IPS DF 19.7 (cell line): ENCODE data around the gene DDIT3.
"Not testable (repeated sequence)": the region's sequence is repeated elsewhere in the genome, so short reads cannot be mapped to it uniquely, and the experiment has no call there.

Source experiments
- DNase-seq: peaks from one replicate; pipeline ENCODE4 v3.0.0-alpha.2; 2013; ENCODE audit warnings: low read depth, low spot score

DDIT3 gene

DNA sequence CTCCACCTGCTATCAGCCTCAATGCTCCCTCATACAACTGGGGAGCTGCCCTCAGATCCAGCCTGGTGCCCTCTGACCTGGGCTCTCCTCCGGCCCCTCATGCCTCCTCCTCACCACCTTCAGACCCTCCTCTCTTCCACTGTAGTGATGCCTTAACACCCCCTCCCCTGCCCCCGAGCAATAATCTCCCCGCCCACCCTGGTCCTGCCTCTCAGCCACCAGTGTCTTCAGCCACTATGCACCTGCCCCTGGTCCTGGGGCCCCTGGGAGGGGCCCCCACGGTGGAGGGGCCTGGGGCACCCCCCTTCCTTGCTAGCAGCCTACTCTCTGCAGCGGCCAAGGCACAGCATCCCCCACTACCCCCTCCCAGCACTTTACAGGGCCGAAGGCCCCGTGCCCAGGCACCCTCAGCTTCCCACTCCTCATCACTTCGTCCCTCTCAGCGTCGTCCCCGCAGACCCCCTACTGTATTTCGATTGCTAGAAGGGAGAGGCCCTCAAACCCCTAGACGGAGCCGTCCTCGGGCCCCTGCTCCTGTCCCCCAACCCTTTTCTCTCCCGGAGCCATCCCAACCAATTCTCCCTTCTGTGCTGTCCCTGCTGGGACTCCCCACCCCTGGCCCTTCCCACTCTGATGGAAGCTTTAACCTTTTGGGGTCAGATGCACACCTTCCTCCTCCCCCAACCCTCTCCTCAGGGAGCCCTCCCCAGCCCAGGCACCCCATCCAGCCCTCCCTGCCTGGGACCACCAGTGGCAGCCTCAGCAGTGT lies 5.5 kb upstream of the DDIT3 start:
- DNase-seq = no peak

DNA sequence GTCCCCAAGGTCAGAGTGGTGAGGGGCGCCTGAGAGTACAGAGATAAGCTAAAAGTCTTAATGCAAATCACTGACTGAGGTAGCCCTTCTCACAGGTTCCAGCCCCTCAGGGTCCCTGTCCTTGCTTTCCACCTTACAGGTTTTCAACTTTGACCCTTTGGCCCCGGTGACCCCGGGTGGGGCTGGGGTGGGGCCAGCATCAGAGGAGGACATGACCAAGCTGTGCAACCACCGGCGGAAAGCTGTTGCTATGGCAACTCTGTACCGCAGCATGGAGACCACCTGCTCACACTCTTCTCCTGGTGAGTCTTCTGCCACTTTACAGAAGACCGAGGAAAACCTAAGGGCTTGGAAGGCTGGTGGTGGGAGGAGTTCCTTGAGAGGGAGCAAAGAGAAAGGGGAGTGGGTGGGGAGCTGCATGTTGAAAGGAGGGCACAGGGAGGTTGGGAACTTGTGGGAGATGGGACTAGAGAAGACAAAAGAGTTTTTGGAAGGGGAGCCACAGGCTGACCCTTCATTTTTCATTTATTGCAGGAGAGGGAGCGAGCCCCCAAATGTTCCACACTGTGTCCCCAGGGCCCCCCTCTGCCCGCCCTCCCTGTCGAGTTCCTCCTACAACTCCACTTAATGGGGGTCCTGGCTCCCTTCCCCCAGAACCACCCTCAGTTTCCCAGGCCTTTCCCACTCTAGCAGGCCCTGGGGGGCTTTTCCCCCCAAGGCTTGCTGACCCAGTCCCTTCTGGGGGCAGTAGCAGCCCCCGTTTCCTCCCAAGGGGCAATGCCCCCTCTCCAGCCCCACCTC lies 4.7 kb upstream of the DDIT3 start:
- no peak for DNase-seq

DNA sequence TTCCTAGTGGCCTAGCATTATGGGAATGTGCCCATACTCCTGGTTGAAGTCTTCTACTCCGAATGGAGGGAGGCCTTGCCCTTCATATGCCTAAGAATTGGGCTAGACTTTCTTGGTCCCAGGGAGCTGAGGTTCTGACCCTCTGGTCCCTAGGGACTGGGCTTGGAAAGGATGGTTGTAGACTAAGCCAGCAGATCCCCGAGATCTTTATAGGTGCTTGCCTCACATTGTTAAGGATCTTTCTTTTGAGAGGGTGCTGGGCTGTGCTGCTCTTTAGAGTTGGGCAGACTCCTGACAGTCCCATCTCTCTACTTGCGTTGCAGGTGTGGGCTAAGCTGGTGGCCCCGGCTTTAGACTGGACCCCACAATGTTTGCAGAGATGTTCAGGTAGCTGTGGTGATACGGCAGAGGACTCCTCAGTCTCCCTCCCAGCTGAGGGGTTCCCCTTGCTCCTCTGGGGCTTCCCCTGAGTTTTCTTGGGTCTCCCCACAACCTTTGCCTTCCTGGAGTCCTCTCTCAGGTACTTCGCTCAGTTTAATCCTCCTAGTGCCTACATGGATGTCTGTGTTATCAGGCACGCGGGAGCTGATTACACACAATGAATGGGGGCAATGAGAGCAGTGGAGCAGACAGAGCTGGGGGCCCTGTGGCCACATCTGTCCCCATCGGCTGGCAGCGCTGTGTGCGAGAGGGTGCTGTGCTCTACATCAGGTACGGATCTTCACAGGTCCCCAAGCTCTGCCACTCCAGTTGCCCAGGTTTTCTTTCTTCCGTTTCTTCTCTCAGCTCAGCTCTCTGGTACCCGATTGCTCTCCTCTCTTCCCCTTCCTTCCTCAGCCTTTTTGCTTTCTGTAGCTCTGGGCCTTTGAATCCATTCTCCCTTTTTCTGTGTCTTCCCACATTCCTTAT lies 3.6 kb upstream of the DDIT3 start:
- no peak for DNase-seq

DNA sequence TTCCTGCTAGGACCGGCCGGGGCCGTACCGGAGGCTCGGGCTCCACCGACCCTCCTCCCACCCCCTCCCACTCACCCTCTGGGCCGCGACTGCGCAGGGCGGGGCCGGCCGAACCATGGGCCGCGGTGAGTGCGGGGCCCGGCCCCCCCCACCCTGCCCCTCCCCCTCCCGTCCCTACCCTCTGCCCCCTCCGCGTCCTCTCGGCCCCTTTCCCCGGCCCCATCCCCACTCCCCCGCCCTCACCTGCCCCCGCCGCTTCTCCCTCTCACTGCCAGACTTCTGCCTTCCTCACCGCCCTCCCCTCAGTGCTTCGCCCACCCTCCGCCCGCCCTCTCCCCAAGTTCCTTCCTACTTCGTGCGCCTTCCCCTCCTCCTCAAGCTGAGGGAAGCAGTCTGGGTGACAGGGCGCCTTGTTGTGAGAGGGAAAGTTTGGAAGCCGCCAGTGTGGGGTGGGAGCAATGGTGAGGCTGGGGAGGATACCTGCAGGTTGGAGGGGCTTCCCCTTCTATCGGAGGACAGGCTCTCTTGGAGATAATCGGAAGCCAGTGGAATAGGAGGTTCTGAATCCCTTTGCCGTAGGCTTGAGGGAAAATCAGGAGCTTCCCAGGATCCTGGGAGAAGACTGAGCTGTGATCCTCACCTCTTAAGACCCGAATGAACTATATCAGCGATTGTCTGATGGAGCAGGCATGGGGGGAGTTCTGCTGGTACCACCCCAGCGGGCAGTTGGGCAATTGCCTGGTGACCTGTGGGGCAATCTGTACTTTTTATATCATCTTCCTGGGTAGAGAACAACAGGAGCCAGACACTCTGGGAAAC lies 2.8 kb upstream of the DDIT3 start:
- DNase-seq = no peak

DNA sequence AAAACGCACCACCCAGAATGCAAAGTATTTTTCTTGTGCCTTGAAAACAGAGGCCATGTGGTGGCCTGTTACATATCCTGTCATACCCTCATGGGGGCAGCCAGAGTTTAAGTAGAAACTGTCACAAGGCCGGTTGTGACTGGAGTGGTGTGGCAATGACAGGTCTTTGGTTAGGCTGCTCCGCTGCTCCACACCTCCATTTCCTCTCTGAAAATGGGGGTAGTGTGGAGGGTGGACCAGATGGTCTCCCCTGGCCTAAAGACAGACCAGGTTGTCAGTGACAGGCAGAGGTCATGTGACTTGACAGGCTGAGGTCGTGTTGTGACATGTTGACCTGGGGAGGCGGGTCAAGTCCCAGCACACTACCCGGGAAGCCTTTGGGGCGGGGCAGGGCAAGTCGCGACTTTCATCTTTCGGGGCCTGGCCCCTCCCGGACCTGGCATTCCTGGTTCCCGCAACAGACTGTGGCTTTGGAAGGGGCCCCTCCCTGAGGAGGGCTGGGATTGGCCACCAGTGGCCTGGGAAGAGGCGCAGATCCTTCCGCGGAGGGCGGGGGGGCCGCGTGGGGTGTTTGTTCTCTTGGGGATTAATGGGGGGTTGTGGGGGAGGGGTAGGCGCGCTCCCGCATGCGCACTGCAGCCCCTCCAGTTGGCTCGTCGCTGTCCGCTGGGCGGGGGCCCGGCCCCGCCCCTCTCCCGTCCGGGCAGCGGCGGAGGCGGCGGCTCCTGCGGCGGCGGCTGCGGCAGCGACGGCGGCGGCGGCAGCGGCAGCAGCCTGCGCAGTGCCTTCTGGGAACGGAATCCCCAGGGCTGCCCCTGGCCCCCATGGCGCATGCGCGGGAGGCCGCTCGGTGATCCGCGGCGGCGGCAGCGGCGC lies 1.9 kb upstream of the DDIT3 start, which contains the start of gene MBD6:
TSS of gene MBD6 (plus strand) at position 814 of the 876 bp plus-strand sequence. CDS start 1,480 bp downstream, outside the sequence.
- no peak for DNase-seq

DNA sequence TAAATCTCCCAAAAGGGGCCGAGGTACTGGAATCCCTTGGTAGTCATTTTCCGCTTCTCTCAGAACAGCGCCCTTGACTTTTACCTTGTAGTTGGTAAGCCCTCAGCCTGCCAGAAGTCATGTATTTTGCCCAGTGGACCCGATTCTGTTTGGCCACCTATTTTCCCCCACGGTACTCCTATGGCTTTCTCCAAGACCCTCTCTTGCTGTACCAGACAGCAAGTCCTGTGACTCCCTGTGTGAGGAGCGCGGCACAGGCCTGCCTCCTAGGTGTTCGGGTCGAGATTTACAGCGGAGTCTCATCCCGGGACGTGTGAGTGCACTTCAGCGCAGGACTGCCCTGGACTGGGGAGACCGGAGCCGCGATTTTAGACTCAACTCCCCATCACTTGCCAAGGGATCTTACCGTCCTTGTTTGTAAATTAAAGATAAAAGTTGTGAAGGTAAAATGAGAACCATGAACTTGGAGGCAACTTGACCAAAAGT lies 1.3 kb upstream of the DDIT3 start:
- no peak for DNase-seq

DNA sequence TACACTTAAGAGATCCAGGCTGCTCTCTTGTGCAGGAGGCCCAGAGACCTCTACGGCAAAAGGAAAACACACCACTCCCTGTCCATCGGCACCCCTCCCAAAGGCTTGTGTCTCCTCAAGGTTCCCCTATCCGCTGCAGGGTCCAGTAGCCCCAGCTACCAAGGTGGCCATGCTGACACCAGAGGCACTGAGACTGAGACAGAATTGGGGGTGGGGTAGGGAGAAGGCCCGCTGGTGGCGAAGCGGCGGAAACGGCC lies 590 bp downstream of the DDIT3 start:
- no peak for DNase-seq

DNA sequence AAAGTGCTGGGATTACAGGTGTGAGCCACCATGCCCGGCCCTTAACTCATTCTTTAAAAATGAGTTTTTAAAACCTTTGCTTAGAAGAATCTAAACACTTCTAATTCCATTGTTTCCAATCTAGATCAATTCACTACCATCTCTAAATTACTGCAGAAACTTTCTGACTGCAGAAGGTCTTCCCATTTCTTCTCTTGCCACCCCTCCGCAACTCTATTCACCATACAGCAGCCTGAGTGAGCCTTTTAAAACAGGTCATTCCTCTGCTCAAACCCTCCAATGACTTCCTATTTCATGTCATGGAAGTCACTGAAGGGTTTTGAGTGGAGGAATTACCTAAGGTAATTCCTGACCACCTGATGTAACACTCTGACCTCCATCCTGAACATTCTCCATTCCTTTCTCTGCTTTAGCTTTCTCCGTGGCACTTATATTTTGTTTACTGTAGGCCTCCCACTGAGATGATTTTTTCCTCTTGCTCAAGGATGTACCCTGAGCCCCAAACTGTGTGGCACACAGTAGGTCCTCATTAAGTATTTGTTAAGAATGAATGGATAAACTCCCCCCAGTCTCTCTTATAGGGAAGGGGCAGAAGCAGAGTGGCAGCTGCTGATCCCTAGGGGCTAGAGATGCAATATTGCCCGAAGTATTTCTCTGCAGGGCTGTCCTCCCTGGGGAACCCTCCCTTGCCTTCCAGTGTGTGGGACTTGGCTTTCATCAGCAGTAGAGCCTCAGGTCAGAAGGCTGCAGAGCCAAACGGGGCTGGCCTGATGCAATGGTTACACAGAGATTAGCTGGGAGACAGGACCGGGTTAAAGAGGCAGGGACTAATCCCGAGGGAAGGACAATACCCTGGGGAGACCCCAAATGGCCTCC lies 1.2 kb downstream of the DDIT3 start:
- DNase-seq = no peak

DNA sequence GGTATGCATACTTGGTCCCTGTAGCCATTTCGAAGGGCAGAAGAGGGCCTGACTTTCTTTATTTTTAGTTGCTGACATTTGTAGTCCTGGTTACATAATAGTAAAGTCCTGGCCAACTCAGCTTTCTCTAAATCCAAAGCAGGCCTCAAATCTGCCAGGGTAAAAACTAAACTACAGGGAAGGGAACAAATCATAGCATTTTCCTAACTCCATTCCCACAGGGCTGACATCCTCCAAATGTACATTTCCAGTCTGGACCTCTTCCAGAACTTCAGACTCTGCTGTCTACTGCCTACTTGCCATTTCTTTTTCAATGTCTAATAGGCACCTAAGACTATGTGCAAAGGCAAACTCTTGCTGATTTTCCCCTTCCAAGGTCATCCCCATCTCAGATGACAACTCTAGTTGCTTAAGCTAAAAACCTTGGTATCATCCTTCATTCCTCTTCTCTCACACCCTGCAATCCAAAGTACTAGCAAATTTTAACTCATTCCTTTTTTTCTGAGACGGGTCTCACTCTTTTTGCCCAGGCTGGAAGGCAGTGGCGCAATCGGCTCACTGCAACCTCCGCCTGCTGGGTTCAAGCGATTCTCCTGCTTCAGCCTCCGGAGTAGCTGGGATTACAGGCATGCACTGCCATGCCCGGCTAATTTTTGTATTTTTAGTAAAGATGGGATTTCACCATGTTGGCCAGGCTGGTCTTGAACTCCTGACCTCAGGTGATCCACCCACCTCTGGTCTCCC lies 2.0 kb downstream of the DDIT3 start:
- no peak for DNase-seq

DNA sequence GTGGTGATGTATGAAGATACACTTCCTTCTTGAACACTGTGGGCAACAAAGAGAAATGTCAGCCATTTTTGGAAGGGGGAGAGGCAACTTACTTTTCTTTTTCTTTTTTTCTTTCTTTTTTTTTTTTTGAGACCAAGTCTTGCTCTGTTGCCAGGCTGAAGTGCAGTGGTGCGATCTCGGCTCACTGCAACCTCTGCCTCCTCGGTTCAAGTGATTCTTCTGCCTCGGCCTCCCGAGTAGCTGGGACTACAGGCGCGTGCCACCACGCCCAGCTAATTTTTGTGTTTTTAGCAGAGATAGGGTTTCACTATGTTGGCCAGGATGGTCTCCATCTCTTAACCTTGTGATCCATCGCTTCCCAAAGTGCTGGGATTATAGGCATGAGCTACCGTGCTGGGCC lies 2.6 kb downstream of the DDIT3 start:
- DNase-seq = not testable (repeated sequence)

DNA sequence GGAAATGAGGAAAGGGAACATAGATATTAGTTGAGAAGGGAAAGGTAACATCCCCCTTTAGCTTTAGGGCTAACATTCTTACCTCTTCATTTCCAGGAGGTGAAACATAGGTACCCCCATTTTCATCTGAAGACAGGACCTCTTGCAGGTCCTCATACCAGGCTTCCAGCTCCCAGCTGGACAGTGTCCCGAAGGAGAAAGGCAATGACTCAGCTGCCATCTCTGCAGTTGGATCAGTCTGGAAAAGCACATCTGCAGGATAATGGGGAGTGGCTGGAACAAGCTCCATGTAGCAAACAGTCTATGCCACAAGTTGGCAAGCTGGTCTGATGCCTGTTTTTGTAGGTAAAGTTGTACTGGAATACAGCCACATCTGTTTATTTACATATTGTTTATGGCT lies 3.1 kb downstream of the DDIT3 start:
- no peak for DNase-seq

DNA sequence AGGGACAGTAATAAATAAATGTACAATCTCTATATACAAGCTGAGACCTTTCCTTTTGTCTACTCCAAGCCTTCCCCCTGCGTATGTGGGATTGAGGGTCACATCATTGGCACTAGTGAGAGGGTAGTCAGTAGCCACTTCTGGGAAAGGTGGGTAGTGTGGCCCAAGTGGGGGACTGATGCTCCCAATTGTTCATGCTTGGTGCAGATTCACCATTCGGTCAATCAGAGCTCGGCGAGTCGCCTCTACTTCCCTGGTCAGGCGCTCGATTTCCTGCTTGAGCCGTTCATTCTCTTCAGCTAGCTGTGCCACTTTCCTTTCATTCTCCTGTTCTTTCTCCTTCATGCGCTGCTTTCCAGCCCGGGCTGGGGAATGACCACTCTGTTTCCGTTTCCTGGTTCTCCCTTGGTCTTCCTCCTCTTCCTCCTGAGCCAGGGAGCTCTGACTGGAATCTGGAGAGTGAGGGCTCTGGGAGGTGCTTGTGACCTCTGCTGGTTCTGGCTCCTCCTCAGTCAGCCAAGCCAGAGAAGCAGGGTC lies 3.6 kb downstream of the DDIT3 start:
- no peak for DNase-seq

DNA sequence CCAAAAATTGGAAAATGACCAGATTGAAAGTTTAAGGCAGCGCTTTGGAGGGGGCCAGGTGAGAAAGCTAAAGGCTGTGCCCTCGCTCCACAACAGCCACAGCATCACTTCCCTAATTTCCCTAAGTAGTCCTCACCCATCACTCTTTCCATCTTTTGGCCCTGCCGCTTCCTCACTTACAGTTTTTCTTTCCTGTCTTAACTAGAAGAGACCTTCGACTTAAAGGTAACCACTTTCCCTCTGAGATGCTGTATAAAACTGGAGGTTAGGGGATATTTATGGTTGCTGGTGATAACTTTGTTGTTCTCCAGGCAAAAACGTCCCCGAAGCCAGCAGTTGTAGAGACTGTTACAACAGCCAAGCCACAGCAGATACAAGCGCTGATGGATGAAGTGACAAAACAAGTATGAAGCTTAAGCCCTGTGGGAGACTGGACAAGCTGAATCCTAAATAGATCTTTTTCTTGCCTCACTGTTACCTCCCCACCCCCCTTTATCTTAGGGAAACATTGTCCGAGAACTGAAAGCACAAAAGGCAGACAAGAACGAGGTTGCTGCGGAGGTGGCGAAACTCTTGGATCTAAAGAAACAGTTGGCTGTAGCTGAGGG lies 4.3 kb downstream of the DDIT3 start:
- DNase-seq = no peak

DNA sequence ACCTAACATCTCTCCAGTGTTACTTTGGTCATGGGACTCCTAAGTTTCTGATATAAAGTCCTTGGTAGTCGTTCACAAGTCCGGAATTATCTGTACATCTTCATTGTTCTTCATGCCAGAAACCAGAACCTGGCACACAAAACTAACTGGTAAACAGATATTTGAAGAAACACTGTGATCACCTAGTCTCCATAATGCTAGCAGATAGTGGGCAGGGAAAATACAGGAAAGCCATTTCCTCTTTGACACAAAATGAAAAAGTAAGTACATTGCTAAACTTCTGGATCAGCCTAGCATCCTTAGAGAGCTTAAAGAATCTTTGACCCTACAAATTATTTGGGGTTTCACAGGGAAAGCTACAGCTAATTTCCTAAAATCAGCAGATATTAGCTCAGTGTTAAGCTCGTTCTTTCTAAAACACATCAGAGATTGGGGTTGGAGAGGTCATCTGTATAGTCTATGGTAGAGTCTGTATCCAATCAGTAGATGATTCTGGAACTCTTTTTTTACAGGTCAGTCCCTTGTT lies 4.8 kb downstream of the DDIT3 start:
- DNase-seq = no peak

DNA sequence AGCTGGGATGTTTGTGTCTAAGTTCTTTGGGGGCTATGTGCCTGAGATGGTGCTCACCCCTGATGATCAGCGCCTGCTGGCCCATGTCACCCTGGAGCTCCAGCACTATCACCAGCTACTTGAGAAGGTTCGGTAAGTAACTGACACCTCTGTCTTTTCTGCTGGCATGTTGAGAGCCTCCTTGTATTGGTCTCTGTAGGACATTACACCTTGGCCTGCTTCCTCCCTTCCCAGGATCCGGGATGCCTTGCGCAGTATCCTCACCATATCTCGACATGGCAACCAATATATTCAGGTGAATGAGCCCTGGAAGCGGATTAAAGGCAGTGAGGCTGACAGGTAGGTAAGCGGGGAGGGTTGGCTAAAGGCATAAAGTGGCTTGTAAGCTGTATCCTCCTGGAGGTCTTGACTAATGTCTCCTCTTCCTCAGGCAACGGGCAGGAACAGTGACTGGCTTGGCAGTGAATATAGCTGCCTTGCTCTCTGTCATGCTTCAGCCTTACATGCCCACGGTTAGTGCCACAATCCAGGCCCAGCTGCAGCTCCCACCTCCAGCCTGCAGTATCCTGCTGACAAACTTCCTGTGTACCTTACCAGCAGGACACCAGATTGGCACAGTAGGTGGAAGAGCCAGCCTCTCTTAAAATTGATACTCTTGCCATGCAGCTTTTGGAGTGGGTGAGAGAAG lies 5.5 kb downstream of the DDIT3 start:
- no peak for DNase-seq

DNA sequence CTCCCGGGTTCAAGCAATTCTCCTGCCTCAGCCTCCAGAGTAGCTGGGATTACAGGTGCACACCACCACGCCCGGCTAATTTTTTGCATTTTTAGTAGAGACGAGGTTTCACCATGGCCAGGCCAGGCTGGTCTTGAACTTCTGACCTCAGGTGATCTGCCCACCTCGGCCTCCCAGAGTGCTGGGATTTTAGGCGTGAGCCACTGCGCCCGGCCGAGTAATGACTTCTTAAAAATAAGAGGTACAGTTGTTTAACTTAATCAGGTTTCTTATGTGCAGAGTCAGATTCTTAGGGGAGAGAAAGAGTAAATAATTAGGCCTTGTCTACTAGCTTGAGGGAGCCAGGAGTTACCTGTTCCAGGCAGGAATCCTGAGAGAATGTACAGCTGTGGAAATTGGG lies 6.1 kb downstream of the DDIT3 start:
- not testable (repeated sequence) for DNase-seq

DNA sequence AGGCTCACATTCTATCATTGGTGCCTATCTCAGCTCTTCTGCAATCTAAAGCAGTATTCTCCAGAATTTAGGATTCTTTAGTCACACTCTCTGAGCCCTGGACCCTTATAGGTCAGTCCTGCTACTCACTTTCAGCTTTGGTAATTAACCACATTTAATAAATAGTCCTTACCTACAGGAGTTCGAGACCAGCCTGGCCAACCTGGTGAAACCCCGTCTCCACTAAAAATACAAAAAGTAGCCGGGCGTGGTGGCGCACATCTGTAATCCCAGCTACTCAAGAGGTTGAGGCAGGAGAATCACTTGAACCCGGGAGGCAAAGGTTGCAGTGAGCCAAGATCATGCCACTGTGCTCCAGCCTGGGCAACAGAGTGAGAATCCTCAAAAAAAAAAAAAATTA lies 6.6 kb downstream of the DDIT3 start:
- not testable (repeated sequence) for DNase-seq
